NCI-H2171 treated with DMSO at 0.1 percent for 48 hours (cell line): ENCODE data around the gene AFM.
A peak's percentile ranks its signal among the peaks of the same experiment; 100 is the strongest.

Experiments used
- DNase-seq: peaks from one replicate; lab custom pipeline; 2025; lab: John Stamatoyannopoulos, UW

Gene AFM

GRCh38 chr4:73481358-73481757 is at the start of gene AFM:
Gene AFM, plus strand, starts transcription at chr4:73481745. Its CDS starts 31 bp downstream, at chr4:73481776.
- DNase-seq: no peak

- DNase-seq: no peak
Measured at GRCh38 chr4:73431813-73432168, 49.8 kb upstream of the AFM start.

- no peak for DNase-seq
Measured at GRCh38 chr4:73432169-73433000, 49.2 kb upstream of the AFM start.

GRCh38 chr4:73433140-73433539 is 48.4 kb upstream of the AFM start:
- DNase-seq: no peak

GRCh38 chr4:73434311-73434710 is 47.2 kb upstream of the AFM start:
- peak; percentile 6 for DNase-seq

GRCh38 chr4:73435984-73436383 is 45.6 kb upstream of the AFM start, which contains the start of gene AFP:
Gene AFP, plus strand, starts transcription at chr4:73436221. Its CDS starts 42 bp downstream, at chr4:73436263.
- no peak for DNase-seq

GRCh38 chr4:73436674-73437557 is 44.6 kb upstream of the AFM start:
- DNase-seq: no peak

- no peak for DNase-seq
Measured at GRCh38 chr4:73437558-73437956, 44.0 kb upstream of the AFM start.

GRCh38 chr4:73438048-73438447 is 43.5 kb upstream of the AFM start:
- no peak for DNase-seq

- DNase-seq: no peak
Measured at GRCh38 chr4:73438582-73439215, 42.8 kb upstream of the AFM start.

GRCh38 chr4:73439445-73439844 is 42.1 kb upstream of the AFM start:
- no peak for DNase-seq

- DNase-seq: no peak
Measured at GRCh38 chr4:73439991-73440390, 41.6 kb upstream of the AFM start.

- DNase-seq: no peak
Measured at GRCh38 chr4:73440653-73441052, 40.9 kb upstream of the AFM start.

- DNase-seq: no peak
Measured at GRCh38 chr4:73442275-73442674, 39.3 kb upstream of the AFM start.

- no peak for DNase-seq
Measured at GRCh38 chr4:73443224-73443623, 38.3 kb upstream of the AFM start.

- DNase-seq: no peak
Measured at GRCh38 chr4:73445383-73446335, 35.9 kb upstream of the AFM start.

- DNase-seq: peak; percentile 62
Measured at GRCh38 chr4:73446336-73446938, 35.1 kb upstream of the AFM start.

GRCh38 chr4:73447671-73448070 is 33.9 kb upstream of the AFM start:
- DNase-seq: no peak

- DNase-seq: no peak
Measured at GRCh38 chr4:73448448-73449203, 32.9 kb upstream of the AFM start.

- DNase-seq: peak; percentile 1
Measured at GRCh38 chr4:73450398-73451004, 31.0 kb upstream of the AFM start.
